Fibroblast of peridontal ligament (primary cell): ENCODE data around the gene RAD51.
A peak's percentile ranks its signal among the peaks of the same experiment; 100 is the strongest.

Experiments
- DNase-seq: peaks from one replicate; pipeline ENCODE4 v3.0.0-alpha.2; 2010; ENCODE audit errors: extremely low read depth

The RAD51 gene

DNA sequence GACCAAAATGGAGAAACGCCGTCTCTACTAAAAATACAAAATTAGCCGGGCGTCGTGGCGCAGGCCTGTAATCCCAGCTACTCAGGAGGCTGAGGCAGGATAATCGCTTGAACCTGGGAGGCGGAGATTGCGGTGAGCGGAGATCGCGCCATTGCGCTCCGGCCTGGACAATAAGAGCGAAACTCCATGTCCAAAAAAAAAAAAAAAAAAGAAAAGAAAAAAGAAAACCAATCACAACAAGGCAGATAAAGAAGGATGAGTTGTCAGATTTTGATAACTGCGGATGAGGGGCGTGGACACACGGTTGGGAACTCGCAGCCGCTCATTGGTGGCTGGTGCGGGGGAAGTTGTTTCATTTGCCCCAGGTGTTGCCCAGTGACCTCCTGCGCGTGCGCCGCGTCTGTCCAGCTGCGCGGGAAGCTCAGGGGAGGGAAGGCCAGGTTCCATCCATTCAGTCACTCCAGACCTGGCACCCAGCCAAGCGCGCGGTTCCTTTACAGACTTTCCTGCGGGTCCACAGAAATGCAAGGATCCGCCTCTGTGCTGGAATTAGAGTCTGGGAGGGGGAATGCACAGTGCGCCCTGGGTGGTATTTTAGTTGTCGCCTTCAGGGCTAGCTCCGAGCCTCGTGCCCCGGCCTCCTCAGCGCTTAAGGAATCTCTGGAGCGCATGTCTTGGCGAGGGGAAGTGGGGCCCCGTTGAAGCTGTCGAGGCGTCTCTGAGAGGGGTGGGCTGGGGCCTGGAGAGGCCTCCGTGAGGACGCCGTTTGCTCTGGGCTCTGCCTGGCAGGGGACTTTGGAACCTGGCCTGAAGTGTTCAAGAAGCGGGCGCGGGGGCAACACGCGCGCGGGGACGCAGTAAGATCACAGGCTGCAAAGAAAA lies 68.2 kb downstream of the RAD51 start:
- no peak for DNase-seq

- peak; percentile 35 for DNase-seq
These were observed 69.0 kb downstream of the RAD51 start, which contains the start of gene GCHFR for GRCh38 chr15:40763801-40764628. TSS of gene GCHFR (plus strand) at chr15:40764068. CDS start at chr15:40764181, 113 bp downstream.

DNA sequence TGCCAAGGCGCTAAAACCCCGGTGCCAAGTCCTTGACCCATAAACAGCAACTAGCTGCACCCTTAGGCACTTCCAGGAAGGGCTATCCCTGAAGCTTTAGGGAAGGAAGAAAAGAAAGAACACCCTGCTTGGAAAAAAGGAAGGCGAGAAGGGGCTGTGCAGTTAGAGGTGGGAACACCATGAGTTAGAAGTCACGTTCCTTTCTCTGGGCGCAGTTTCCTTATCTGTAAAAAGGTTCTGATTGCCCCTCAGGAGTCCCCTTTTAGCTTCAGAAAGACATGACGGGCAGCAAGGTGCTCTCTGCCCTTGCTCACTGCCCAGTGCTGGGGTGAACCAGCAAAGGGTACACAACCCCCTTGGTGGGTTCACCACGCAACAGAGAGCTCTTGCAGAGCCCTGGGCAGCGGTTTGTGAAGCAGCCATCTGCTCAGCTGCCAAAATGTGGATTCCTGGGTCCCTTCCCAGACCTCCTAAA lies 69.7 kb downstream of the RAD51 start:
- no peak for DNase-seq

- no peak for DNase-seq
These were observed 71.3 kb downstream of the RAD51 start for GRCh38 chr15:40766194-40766815.

- DNase-seq: no peak
These were observed 72.2 kb downstream of the RAD51 start for GRCh38 chr15:40766906-40767837.

GRCh38 chr15:40767838-40768500 lies 73.0 kb downstream of the RAD51 start:
- DNase-seq: no peak

DNA sequence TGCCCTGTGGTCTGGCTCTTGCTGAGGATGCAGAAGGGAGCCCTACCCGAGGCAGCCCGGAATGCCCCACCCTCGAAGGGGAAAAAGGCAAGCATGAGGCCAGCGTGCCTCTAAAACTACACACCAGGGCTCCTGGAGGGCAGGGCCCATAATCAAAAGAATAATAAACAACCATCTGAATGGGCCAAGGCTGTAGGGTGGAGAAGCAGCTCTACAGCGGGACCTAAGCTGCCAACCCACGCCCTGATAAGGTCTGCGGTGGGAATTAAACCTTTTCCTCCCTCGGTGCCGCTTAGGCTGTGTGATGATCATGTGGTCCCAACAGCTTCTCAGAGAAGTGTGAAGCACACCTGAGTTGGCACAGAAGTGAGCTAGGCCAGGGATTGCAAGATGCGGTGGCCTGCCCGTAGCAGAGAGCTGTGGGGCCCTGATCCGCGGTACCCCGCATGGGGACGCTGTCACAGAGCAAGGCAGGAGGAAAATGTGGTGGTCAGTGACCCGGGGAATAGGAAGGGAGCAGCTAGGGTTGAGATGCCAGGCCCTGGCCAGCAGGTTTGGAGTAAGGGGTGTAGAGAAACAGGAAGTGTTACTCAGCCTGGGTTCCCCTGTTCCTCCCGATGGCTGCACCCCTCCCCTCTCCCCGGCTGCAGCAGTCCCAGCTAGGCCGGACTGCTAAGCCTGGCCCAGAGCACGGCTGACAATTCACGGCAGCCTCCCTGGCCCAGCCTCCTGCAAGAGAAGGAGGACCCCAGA lies 73.7 kb downstream of the RAD51 start:
- DNase-seq: no peak

GRCh38 chr15:40769274-40770146 lies 74.5 kb downstream of the RAD51 start, which contains the start of gene C15orf62:
TSS of gene C15orf62 (plus strand) at chr15:40769980. CDS start at chr15:40770496, 516 bp downstream.
- DNase-seq: no peak

DNA sequence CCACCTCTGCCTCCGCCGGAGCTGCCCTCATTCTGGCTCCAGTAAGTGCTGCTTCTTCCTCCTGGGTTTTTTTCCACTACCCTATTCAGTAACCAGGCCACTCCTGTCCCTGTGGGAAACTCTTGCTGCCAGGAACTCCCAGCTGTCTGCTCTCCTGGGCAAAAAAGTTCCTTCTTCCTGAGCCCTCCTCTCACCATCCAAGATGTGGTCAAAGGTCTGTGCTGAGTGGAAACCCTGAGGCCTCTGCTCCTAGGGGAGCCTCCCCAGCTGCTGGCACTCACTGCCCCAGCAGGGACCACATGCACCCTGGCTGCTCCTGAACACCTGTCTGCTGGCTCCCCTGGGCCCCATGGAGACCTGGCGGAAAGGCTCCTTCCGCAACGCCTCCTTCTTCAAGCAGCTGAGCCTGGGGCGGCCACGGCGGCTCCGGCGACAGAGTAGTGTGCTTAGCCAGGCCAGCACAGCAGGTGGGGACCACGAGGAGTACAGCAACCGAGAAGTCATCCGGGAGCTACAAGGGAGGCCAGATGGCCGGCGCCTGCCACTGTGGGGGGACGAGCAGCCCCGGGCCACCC lies 75.3 kb downstream of the RAD51 start:
- DNase-seq: no peak

DNA sequence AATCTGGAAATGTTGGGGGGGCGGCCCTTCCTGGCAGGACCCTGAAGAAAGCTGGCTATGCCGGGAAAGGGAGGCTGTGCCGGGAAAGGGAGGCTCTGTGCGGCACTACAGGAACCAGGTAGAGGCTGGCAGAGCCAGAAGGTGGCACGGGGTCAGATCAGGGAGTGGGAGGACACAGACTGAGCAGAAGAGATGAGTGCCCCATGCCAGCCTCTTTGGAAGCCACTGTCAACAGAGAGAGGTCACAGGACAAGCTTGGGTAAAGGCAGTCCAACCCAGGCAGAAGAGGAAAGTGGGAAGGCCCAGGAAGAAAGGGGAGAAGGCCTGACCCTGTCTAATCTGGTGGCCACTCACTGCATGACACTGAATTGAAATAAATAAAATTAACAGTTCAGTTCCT lies 76.3 kb downstream of the RAD51 start:
- DNase-seq: no peak

GRCh38 chr15:40772014-40772413 lies 77.0 kb downstream of the RAD51 start:
- DNase-seq: no peak

DNA sequence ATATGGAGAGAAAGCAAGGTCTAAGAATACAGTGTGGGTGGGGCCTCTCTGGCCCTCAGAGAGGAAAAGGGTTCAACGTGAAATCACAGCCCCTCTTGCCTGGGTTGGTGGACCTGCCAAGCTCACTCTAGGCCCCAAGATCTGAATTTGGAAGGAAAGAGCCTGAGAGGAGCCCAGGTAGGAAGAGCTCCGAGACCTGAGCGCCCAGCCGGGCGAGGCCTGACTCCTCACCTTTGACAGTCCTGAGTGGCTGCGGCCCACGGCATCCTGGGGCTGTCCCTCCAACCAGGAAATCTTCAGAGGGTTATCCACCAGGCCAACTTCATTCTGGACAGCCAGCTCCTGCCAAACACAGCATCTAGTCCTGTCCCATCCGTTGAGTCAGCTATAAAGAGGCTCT lies 78.5 kb downstream of the RAD51 start:
- no peak for DNase-seq

DNA sequence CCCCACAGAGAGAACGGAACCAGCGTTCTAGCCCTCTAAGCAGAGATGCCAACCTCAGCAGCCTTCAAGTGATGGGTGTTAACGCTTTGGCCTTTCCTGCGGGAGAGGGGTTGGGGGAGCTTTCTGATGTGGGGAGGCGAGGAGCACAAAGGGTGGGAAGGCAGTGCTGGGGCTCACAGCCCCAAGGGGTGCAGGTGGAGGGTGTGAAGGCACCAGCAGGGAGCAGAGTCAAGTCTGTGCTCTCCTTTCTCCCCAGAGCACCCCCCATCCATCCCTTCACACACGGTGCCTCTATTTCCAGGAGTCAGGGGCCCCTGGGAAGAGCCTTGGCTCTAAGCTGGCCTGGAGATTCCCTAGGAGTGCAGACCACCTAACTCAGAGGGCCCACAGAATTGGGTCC lies 78.9 kb downstream of the RAD51 start:
- no peak for DNase-seq

GRCh38 chr15:40775007-40775406 lies 80.0 kb downstream of the RAD51 start:
- DNase-seq: no peak

DNA sequence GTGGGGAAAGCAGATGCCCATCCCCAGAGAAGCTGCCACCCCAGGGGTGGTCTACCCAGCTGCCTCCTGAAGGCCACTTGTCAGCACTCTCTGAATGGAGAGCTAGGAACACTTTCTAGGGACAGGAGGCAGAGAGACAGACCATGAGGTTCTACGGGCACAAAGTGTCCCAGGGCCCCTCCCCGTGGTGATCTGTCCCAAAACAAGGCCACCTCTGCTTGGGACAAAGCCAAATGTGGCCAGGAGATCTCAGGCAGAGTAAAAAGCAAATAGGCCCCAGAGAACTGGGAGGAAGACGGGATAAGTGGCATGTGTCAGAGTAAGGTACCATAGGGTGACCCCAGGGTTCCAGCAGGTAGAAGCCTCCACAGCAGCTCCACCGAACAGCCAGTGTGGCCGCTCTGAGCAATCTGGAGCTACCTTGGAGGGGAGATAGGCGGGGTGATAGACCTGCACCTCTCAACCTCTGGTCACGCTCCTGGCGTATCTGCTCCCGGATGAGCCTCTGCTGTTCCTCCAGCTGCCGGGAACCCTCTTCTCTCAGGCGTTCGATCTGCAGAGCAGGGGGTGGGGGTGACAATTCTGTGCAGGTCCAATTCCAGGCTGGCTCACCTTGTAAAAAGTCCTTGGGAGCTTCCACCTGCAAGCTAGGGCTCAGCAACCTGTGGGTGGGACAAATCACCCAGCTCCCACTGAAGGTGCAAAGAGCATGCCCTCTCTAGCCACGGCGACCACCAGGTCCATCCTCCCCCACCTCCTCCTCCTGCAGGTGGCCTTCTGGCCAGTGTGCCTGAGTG lies 81.0 kb downstream of the RAD51 start:
- no peak for DNase-seq

GRCh38 chr15:40776537-40777141 lies 81.7 kb downstream of the RAD51 start:
- peak; percentile 74 for DNase-seq
